ENCODE results near the gene LMNB1.
"Not testable (repeated sequence)": the region's sequence is repeated elsewhere in the genome, so short reads cannot be mapped to it uniquely, and the experiment has no call there.

DNA sequence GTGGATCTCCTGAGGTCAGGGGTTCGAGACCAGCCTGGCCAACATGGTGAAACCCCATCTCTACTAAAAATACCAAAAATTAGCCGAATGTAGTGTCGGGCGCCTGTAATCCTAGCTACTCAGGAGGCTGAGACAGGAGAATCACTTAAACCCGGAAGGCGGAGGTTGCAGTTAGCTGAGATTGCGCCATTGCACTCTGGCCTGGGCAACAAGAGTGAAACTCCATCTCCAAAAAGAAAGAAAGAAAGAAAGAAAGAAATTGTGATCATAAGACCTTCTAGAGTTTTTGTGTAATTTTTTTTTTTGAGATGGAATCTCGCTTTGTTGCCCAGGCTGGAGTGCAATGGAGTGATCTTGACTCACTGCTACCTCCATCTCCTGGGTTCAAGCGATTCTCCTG lies 16.7 kb downstream of the LMNB1 start:
- TF ChIP-seq, protein P1, sequence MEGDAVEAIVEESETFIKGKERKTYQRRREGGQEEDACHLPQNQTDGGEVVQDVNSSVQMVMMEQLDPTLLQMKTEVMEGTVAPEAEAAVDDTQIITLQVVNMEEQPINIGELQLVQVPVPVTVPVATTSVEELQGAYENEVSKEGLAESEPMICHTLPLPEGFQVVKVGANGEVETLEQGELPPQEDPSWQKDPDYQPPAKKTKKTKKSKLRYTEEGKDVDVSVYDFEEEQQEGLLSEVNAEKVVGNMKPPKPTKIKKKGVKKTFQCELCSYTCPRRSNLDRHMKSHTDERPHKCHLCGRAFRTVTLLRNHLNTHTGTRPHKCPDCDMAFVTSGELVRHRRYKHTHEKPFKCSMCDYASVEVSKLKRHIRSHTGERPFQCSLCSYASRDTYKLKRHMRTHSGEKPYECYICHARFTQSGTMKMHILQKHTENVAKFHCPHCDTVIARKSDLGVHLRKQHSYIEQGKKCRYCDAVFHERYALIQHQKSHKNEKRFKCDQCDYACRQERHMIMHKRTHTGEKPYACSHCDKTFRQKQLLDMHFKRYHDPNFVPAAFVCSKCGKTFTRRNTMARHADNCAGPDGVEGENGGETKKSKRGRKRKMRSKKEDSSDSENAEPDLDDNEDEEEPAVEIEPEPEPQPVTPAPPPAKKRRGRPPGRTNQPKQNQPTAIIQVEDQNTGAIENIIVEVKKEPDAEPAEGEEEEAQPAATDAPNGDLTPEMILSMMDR (IDR thresholded peaks at IDR 0.05; ENCODE audit: low read depth, low read length): not testable (repeated sequence)
- TF ChIP-seq, protein P2, sequence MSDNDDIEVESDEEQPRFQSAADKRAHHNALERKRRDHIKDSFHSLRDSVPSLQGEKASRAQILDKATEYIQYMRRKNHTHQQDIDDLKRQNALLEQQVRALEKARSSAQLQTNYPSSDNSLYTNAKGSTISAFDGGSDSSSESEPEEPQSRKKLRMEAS (IDR thresholded peaks at IDR 0.05; ENCODE audit: low read depth, low read length): not testable (repeated sequence)
- TF ChIP-seq POLR2A (IDR thresholded peaks at IDR 0.05; ENCODE audit: extremely low read depth, insufficient read length); MYC (IDR thresholded peaks at IDR 0.05; ENCODE audit: low read depth, low read length): not testable (repeated sequence)
